HL-60/S4 (cell line): ENCODE measurements around the gene SF3A2.

Experiments used
- in situ Hi-C: fragments of 300-500 bp; cut with MboI; formaldehyde crosslinking; loops from 2 replicates; pipeline ENCODE4 v1.14.3; 2022; ENCODE audit warnings: low sequenced_read_pairs

Gene SF3A2

GRCh38 chr19:2207008-2207407 lies 29.6 kb upstream of the SF3A2 start:
- in situ Hi-C loops = no loop called here

GRCh38 chr19:2207991-2208860 lies 28.4 kb upstream of the SF3A2 start:
- in situ Hi-C loops = no loop called here

GRCh38 chr19:2208975-2209374 lies 27.6 kb upstream of the SF3A2 start:
- in situ Hi-C loops = no loop called here

- in situ Hi-C loops = no loop called here
Observed at GRCh38 chr19:2209408-2209807, 27.2 kb upstream of the SF3A2 start.

- in situ Hi-C loops = no loop called here
Observed at GRCh38 chr19:2210206-2210605, 26.4 kb upstream of the SF3A2 start.

GRCh38 chr19:2210987-2211740 lies 25.5 kb upstream of the SF3A2 start:
- in situ Hi-C loops = no loop called here

- in situ Hi-C loops = no loop called here
Observed at GRCh38 chr19:2212861-2213711, 23.5 kb upstream of the SF3A2 start.

GRCh38 chr19:2213799-2214198 lies 22.8 kb upstream of the SF3A2 start:
- in situ Hi-C loops = no loop called here

GRCh38 chr19:2214251-2214650 lies 22.4 kb upstream of the SF3A2 start:
- in situ Hi-C loops = no loop called here

GRCh38 chr19:2215281-2215751 lies 21.3 kb upstream of the SF3A2 start:
- in situ Hi-C loops = no loop called here

- in situ Hi-C loops = no loop called here
Observed at GRCh38 chr19:2216361-2217225, 20.0 kb upstream of the SF3A2 start.

- in situ Hi-C loops = no loop called here
Observed at GRCh38 chr19:2217591-2217990, 19.0 kb upstream of the SF3A2 start.

- in situ Hi-C loops = no loop called here
Observed at GRCh38 chr19:2219726-2220125, 16.9 kb upstream of the SF3A2 start.

GRCh38 chr19:2221250-2221831 lies 15.3 kb upstream of the SF3A2 start:
- in situ Hi-C loops = no loop called here

- in situ Hi-C loops = no loop called here
Observed at GRCh38 chr19:2221918-2222317, 14.7 kb upstream of the SF3A2 start.

GRCh38 chr19:2223391-2223790 lies 13.2 kb upstream of the SF3A2 start:
- in situ Hi-C loops = no loop called here

GRCh38 chr19:2223959-2224358 lies 12.7 kb upstream of the SF3A2 start:
- in situ Hi-C loops = no loop called here

GRCh38 chr19:2224754-2225349 lies 11.8 kb upstream of the SF3A2 start:
- in situ Hi-C loops = no loop called here

- in situ Hi-C loops = no loop called here
Observed at GRCh38 chr19:2225415-2226050, 11.1 kb upstream of the SF3A2 start.
